Measurements from ENCODE around the gene CUL2.

GRCh38 chr10:34985823-34986222 lies 104.3 kb downstream of the CUL2 start:
- TF ChIP-seq GATA3 (IDR thresholded peaks at IDR 0.05; ENCODE audit: low read depth, low read length) (no peak), GATA2 (IDR thresholded peaks at IDR 0.05; ENCODE audit: low read depth, low read length) (no peak)

All from SH-SY5Y (cell line).